Trophoblast cell (in vitro differentiated cells and primary cell): Measurements from ENCODE around the gene C16orf96. TPM values are rescaled to one million over a fixed set of nuclear protein-coding genes. Genes with fewer than 3 reads are reported as not detected.
A peak's percentile ranks its signal among the peaks of the same experiment; 100 is the strongest.

ENCODE experiments used
- DNase-seq, 2 donors: peaks; one replicate each; pipeline ENCODE4 v3.0.0-alpha.2; 2016
- H2AFZ ChIP-seq: 2 replicates; pipeline ENCODE4 v1.6.1; 2013; ENCODE audit warnings: low read length, moderate library complexity, mild to moderate bottlenecking; ENCODE audit not compliant: insufficient read depth, poor library complexity
- H2AK5ac ChIP-seq: 2 replicates; pipeline ENCODE4 v1.6.1; 2013; ENCODE audit warnings: mild to moderate bottlenecking, low read length
- H2BK120ac ChIP-seq: 2 replicates; pipeline ENCODE4 v1.6.1; 2013; ENCODE audit warnings: low read length, mild to moderate bottlenecking, moderate library complexity; ENCODE audit not compliant: insufficient read depth, poor library complexity
- H2BK12ac ChIP-seq: 2 replicates; pipeline ENCODE4 v1.6.1; 2013; ENCODE audit warnings: mild to moderate bottlenecking, low read length, moderate library complexity
- H2BK5ac ChIP-seq: 2 replicates; pipeline ENCODE4 v1.6.1; 2013; ENCODE audit warnings: low read length, low read depth, moderate library complexity, mild to moderate bottlenecking; ENCODE audit not compliant: poor library complexity
- H3K14ac ChIP-seq: 2 replicates; pipeline ENCODE4 v1.6.1; 2013; ENCODE audit warnings: mild to moderate bottlenecking, low read length
- H3K18ac ChIP-seq: 2 replicates; pipeline ENCODE4 v1.6.1; 2013; ENCODE audit warnings: mild to moderate bottlenecking, low read length
- H3K23ac ChIP-seq: 2 replicates; pipeline ENCODE4 v1.6.1; 2013; ENCODE audit warnings: low read length
- H3K27ac ChIP-seq: 2 replicates; pipeline ENCODE4 v1.5.1; 2013; ENCODE audit warnings: low read depth, mild to moderate bottlenecking, inconsistent platforms, low read length, moderate library complexity
- H3K27me3 ChIP-seq: 2 replicates; pipeline ENCODE4 v1.6.1; 2013; ENCODE audit warnings: inconsistent platforms, mild to moderate bottlenecking, low read length, moderate library complexity; ENCODE audit not compliant: insufficient read depth
- H3K36me3 ChIP-seq, 2 experiments: 1 replicate in 1 of 2; 2 replicates in 1 of 2; pipeline ENCODE4 v1.6.1; 2013; ENCODE audit warnings: low read length in 2 of 2, mild to moderate bottlenecking in 2 of 2, moderate library complexity in 1 of 2; ENCODE audit not compliant: insufficient read depth in 2 of 2, control insufficient read depth in 1 of 2
- H3K4ac ChIP-seq: 2 replicates; pipeline ENCODE4 v1.6.1; 2013; ENCODE audit warnings: low read depth, mild to moderate bottlenecking, low read length, moderate library complexity
- H3K4me1 ChIP-seq, 2 experiments: 1 replicate in 1 of 2; 2 replicates in 1 of 2; pipeline ENCODE4 v1.6.1; 2013; ENCODE audit warnings: low read length in 2 of 2, mild to moderate bottlenecking in 2 of 2, moderate library complexity in 1 of 2; ENCODE audit not compliant: insufficient read depth in 2 of 2, control insufficient read depth in 1 of 2
- H3K4me2 ChIP-seq: 2 replicates; pipeline ENCODE4 v1.6.1; 2013; ENCODE audit warnings: inconsistent platforms, mild to moderate bottlenecking, low read length, moderate library complexity
- H3K4me3 ChIP-seq: 2 replicates; pipeline ENCODE4 v1.5.1; 2013; ENCODE audit warnings: mild to moderate bottlenecking, low read depth, low read length, inconsistent platforms
- H3K79me1 ChIP-seq: one replicate; pipeline ENCODE4 v1.6.1; 2013; ENCODE audit warnings: low read length
- H3K79me2 ChIP-seq: 2 replicates; pipeline ENCODE4 v1.6.1; 2013; ENCODE audit warnings: low read length, mild to moderate bottlenecking; ENCODE audit not compliant: control insufficient read depth, insufficient read depth, poor library complexity
- H3K9ac ChIP-seq: 2 replicates; pipeline ENCODE4 v1.6.1; 2013; ENCODE audit warnings: mild to moderate bottlenecking, low read length
- H3K9me3 ChIP-seq: 2 replicates; pipeline ENCODE4 v1.6.1; 2013; ENCODE audit warnings: low read depth, mild to moderate bottlenecking, control low read depth, inconsistent platforms, low read length; ENCODE audit not compliant: insufficient read depth
- H4K12ac ChIP-seq: 2 replicates; pipeline ENCODE4 v1.6.1; 2013; ENCODE audit warnings: low read depth, mild to moderate bottlenecking, low read length, moderate library complexity
- H4K8ac ChIP-seq: 2 replicates; pipeline ENCODE4 v1.6.1; 2013; ENCODE audit warnings: low read depth, mild to moderate bottlenecking, low read length, moderate library complexity
- H4K91ac ChIP-seq: one replicate; pipeline ENCODE4 v1.6.1; 2013; ENCODE audit warnings: low read depth, mild to moderate bottlenecking, low read length, moderate library complexity
- WGBS: extraction: QIAGEN DNeasy Blood & Tissue Kit; methylation state at CpG from one replicate; pipeline ENCODE4 v1.1.7; 2013; ENCODE audit warnings: missing lambda C conversion rate; ENCODE audit not compliant: insufficient read length, insufficient coverage; ENCODE audit errors: extremely low coverage; 5-methylcytosine and 5-hydroxymethylcytosine counted together
- polyA plus RNA-seq: library from polyadenylated mRNA; stranded (reverse); fragments of 200-250 nt; gene quantifications from 2 replicates; pipeline ENCODE4 v1.2.3, GENCODE V29; 2013

Gene C16orf96
- polyA plus RNA-seq = 0.10 and 0.12 TPM in 2 replicates

- Histone ChIP-seq H3K36me3 (no peaks in the 10 kb centered on the region), H3K23ac (no peak within 1 kb of the TSS), H3K4me3 (no peak within 1 kb of the TSS), H4K12ac (no peak within 1 kb of the TSS), H4K91ac (no peak within 1 kb of the TSS), H4K8ac (no peak within 1 kb of the TSS), H2AK5ac (no peak within 1 kb of the TSS), H3K4me1 (no peaks in the 10 kb centered on the region), H3K9ac (no peak within 1 kb of the TSS), H3K9me3 (peaks cover 2% of the 10 kb centered on the region), H3K79me1 (no peaks in the 10 kb centered on the region), H3K18ac (no peak within 1 kb of the TSS), H3K79me2 (no peaks in the 10 kb centered on the region), H3K4ac (no peak within 1 kb of the TSS), H2BK120ac (no peak within 1 kb of the TSS), H3K14ac (no peak within 1 kb of the TSS), H2BK5ac (no peak within 1 kb of the TSS), H2AFZ (no peak within 1 kb of the TSS), H2BK12ac (no peak within 1 kb of the TSS), H3K4me2 (no peak within 1 kb of the TSS), H3K27ac (no peak within 1 kb of the TSS), H3K27me3 (no peaks in the 10 kb centered on the region)
- no peak for DNase-seq
- no CpG with 5 or more reads among the region's 4 CpGs for WGBS
Observed at GRCh38 chr16:4556112-4556511, at the start of gene C16orf96. Gene C16orf96 (plus strand): TSS chr16:4556340. CDS start chr16:4556490, 150 bp downstream.

GRCh38 chr16:4506450-4506849 lies 49.7 kb upstream of the C16orf96 start:
- H3K4me1 ChIP-seq = peaks cover 2 to 5% of the 10 kb centered on the region in 2 experiments
- H3K23ac ChIP-seq = no peak overlapping the region
- H3K14ac ChIP-seq = no peak overlapping the region
- H2BK120ac ChIP-seq = no peak overlapping the region
- no peaks in the 10 kb centered on the region for H3K79me1 ChIP-seq
- no peak overlapping the region for H4K8ac ChIP-seq
- H3K4me2 ChIP-seq = no peak overlapping the region
- no peak overlapping the region for H2AFZ ChIP-seq
- no peak overlapping the region for H2BK5ac ChIP-seq
- no peak overlapping the region for H3K27ac ChIP-seq
- DNase-seq = peak; percentile 51 to 85
- H4K91ac ChIP-seq = no peak overlapping the region
- no CpG with 5 or more reads among the region's 3 CpGs for WGBS
- peaks cover 2% of the 10 kb centered on the region for H3K79me2 ChIP-seq
- H4K12ac ChIP-seq = no peak overlapping the region
- H3K4me3 ChIP-seq = no peak overlapping the region
- peaks cover 39 to 45% of the 10 kb centered on the region in 2 experiments for H3K36me3 ChIP-seq
- no peak overlapping the region for H3K9ac ChIP-seq
- no peaks in the 10 kb centered on the region for H3K27me3 ChIP-seq
- H3K4ac ChIP-seq = no peak overlapping the region
- no peak overlapping the region for H2AK5ac ChIP-seq
- H2BK12ac ChIP-seq = no peak overlapping the region
- H3K18ac ChIP-seq = no peak overlapping the region
- H3K9me3 ChIP-seq = peaks cover 4% of the 10 kb centered on the region

GRCh38 chr16:4507588-4508345 lies 48.4 kb upstream of the C16orf96 start:
- WGBS = no CpG with 5 or more reads among the region's 17 CpGs

GRCh38 chr16:4508806-4509205 lies 47.3 kb upstream of the C16orf96 start:
- Histone ChIP-seq H3K36me3 (peaks cover 61 to 63% of the 10 kb centered on the region in 2 experiments), H3K79me2 (no peaks in the 10 kb centered on the region), H3K4me3 (no peak overlapping the region), H3K18ac (no peak overlapping the region), H3K4me2 (no peak overlapping the region), H2AFZ (no peak overlapping the region), H3K9ac (no peak overlapping the region), H2BK5ac (no peak overlapping the region), H3K4ac (no peak overlapping the region), H2BK120ac (no peak overlapping the region), H4K91ac (no peak overlapping the region), H3K27me3 (no peaks in the 10 kb centered on the region), H3K14ac (no peak overlapping the region), H3K4me1 (peaks cover 0 to 5% of the 10 kb centered on the region in 2 experiments), H4K12ac (no peak overlapping the region), H2BK12ac (no peak overlapping the region), H3K9me3 (peaks cover 2% of the 10 kb centered on the region), H3K79me1 (no peaks in the 10 kb centered on the region), H3K23ac (no peak overlapping the region), H4K8ac (no peak overlapping the region), H3K27ac (no peak overlapping the region), H2AK5ac (no peak overlapping the region)
- DNase-seq = no peak
- WGBS = no CpG with 5 or more reads among the region's 3 CpGs

More at GRCh38 chr16:4507588-4508345, 48.4 kb upstream of the C16orf96 start:
- no peak overlapping the region for H4K8ac ChIP-seq
- H2AK5ac ChIP-seq = no peak overlapping the region
- H3K14ac ChIP-seq = no peak overlapping the region
- peaks cover 52 to 57% of the 10 kb centered on the region in 2 experiments for H3K36me3 ChIP-seq
- H3K4me3 ChIP-seq = no peak overlapping the region
- H3K4me2 ChIP-seq = no peak overlapping the region
- H3K23ac ChIP-seq = no peak overlapping the region
- H3K27me3 ChIP-seq = no peaks in the 10 kb centered on the region
- no peaks in the 10 kb centered on the region for H3K79me2 ChIP-seq
- H2AFZ ChIP-seq = no peak overlapping the region
- no peak overlapping the region for H2BK12ac ChIP-seq
- no peak overlapping the region for H3K27ac ChIP-seq
- H3K4me1 ChIP-seq = peaks cover 0 to 5% of the 10 kb centered on the region in 2 experiments
- H4K12ac ChIP-seq = no peak overlapping the region
- DNase-seq = no peak
- H3K79me1 ChIP-seq = no peaks in the 10 kb centered on the region
- peaks cover 2% of the 10 kb centered on the region for H3K9me3 ChIP-seq
- H2BK120ac ChIP-seq = no peak overlapping the region
- no peak overlapping the region for H2BK5ac ChIP-seq
- no peak overlapping the region for H3K9ac ChIP-seq
- H3K18ac ChIP-seq = no peak overlapping the region
- H3K4ac ChIP-seq = no peak overlapping the region
- no peak overlapping the region for H4K91ac ChIP-seq
